GM18873 (cell line): ENCODE measurements around the gene KRT6A.

Source experiments
- ATAC-seq: cut with Tn5 transposase; IDR thresholded peaks from one replicate; pipeline ENCODE4 v1.9.1; 2021; ENCODE audit warnings: mild to moderate bottlenecking, moderate library complexity, moderate number of reproducible peaks; ENCODE audit not compliant: unreplicated experiment, low FRiP score

KRT6A gene

GRCh38 chr12:52438305-52439301, 54.5 kb downstream of the KRT6A start:
- no peak for ATAC-seq

- no peak for ATAC-seq
Observed at GRCh38 chr12:52437508-52437907, 55.5 kb downstream of the KRT6A start.
